ENCODE data around the gene PHC2. TPM values are rescaled to one million over a fixed set of nuclear protein-coding genes. Genes with fewer than 3 reads are reported as not detected.

PHC2 gene, protein sequence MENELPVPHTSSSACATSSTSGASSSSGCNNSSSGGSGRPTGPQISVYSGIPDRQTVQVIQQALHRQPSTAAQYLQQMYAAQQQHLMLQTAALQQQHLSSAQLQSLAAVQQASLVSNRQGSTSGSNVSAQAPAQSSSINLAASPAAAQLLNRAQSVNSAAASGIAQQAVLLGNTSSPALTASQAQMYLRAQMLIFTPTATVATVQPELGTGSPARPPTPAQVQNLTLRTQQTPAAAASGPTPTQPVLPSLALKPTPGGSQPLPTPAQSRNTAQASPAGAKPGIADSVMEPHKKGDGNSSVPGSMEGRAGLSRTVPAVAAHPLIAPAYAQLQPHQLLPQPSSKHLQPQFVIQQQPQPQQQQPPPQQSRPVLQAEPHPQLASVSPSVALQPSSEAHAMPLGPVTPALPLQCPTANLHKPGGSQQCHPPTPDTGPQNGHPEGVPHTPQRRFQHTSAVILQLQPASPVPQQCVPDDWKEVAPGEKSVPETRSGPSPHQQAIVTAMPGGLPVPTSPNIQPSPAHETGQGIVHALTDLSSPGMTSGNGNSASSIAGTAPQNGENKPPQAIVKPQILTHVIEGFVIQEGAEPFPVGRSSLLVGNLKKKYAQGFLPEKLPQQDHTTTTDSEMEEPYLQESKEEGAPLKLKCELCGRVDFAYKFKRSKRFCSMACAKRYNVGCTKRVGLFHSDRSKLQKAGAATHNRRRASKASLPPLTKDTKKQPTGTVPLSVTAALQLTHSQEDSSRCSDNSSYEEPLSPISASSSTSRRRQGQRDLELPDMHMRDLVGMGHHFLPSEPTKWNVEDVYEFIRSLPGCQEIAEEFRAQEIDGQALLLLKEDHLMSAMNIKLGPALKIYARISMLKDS
- 90.5 to 99.9 TPM (median 94.0 TPM) in 5 replicates for total RNA-seq (2022; extraction: Qiagen RNA extraction; ENCODE audit: low read depth)

DNA sequence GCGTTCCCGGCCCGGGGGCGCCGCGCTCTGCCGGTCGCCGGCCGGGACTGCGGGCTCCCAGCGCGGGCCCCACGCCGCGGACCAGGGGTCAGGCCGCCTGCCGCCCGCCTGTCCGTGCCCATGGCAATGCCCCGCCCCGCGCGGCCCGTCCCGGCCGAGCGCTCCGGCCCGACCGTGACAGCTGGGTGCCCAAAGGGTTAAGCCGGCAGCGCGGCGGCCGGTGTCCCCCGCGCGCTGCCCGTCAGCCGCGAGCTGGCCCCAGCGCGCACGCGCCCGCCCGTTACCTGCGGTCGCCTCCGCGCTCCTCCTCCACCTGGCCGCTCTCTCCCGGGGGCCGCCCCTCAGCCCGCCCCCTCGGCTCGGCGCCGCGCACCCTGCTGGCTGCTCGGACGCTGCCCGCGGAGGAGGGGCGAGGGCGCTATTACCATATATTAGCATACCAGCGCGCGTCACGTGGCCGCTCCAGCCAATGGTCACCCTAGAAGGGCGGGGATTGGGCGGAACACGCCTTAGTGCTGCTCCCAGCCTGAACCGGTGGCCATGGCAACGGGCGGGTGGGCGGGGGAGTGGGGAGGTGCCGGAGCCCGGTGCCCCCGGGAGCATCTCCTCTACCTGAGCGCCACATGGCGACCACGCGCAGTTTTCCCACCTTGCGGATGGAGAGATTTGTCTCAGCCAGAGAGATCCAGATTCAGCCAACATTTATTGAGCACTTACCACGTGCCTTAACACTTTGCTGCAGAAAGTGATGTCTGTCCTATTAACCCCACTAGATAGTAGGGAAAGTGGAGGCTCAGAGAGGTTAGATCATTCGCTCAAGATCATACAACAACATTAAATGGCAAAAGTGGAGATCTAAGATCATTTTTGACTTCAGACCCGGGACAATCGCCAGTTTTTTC, at the start of gene PHC2:
PHC2 (minus strand) TSS at position 404 of the 902 bp plus-strand sequence. CDS start 55,556 bp downstream, outside the sequence.

GRCh38 chr1:33472269-33472980, 41.5 kb upstream of the PHC2 start, which contains the start of gene ZSCAN20:
TSS of gene ZSCAN20 (plus strand) at chr1:33472645. CDS start at chr1:33479289, 6,644 bp downstream.

DNA sequence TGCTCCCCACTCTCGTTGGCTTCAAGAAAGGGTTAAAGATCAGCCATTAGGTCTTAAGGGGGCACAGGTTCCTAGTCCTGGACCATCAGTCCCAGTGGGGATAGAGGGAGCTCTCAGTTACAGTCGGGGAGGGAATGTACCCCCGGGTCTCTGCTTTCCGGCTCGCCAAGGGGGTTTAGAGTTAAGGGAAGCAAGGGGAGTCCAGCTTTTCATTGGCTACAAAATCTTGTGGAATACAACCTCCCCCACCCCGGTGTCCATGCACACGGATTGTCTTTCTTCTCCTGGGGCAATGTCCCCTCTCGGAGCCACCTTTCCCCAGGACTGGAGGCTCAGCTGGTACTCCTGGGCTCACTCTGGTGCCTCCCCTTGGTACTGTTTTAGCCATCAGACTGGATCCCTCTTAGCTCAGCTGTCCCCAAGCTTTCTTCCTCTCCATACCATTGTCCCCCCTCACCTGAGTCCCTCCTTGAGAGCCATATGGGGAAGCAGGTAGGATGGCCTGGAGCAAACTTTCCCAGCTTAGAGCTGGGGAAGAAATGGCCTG, 110.2 kb downstream of the PHC2 start, which contains the start of gene A3GALT2:
A3GALT2 (minus strand) TSS at position 480 of the 547 bp plus-strand sequence; CDS start at position 480, 0 bp downstream.

Other genes starting within 250 kb of the PHC2 start
- 1.8 to 2.6 TPM (median 2.4 TPM) in 5 replicates for gene TRIM62, start 249.1 kb downstream of the PHC2 start, total RNA-seq (2022; extraction: Qiagen RNA extraction; ENCODE audit: low read depth)
- 8.9 to 13.2 TPM (median 11.2 TPM) in 5 replicates for gene ZNF362, start 174.6 kb downstream of the PHC2 start, total RNA-seq (2022; extraction: Qiagen RNA extraction; ENCODE audit: low read depth)
- gene A3GALT2, start 110.0 kb downstream of the PHC2 start, total RNA-seq (2022; extraction: Qiagen RNA extraction; ENCODE audit: low read depth), result not detected in 5 replicates
- gene ZSCAN20, start 41.5 kb upstream of the PHC2 start, total RNA-seq (2022; extraction: Qiagen RNA extraction; ENCODE audit: low read depth), result 1.6 to 2.1 TPM (median 1.7 TPM) in 5 replicates